ENCODE measurements around the gene DGLUCY.

Gene DGLUCY

DNA sequence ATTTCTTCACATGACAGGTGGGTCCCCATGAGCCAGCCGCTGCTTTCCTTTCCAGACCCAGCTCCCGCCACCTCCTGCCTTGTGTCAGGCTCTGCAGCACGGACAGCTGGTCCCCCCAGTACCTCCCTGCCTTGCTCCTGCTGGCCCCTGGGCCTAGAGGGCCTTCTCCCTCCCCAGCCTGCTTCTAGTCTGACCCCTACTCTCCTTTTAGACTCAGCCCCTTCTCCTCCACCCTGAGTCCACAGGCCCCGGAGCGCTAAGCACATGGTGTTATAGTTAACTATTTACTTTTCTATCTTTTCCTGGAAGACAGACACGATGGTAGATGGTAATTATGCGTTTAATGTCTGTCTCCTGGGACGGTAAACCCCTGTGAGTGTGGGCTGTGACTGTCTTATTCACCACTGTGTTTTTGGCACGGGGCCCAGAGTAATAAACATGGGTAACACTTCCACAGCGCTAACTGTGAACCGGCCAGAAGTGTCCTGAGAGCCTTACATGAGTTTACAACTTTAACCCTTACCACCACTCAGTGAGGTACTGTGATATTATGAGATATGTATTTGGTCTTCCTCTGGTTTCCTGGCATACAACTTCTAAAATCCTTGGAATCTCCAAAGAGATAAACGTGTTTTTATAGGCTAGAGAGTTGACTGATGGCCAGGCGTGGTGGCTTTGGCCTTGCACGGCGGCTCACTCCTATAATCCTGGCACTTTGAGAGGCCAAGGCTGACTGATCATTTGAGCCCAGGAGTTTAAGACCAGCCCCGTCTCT, 41.2 kb downstream of the DGLUCY start (continued):
- TF ChIP-seq ZNF791 (tag by site-specific recombination; IDR thresholded peaks at IDR 0.05) (no peak), HOXC10 (CRISPR knock-in tag; IDR thresholded peaks at IDR 0.05) (no peak), REPIN1 (tag by site-specific recombination; IDR thresholded peaks at IDR 0.05; ENCODE audit: low read depth) (no peak), ZNF404 (tag by site-specific recombination; IDR thresholded peaks at IDR 0.05) (0 out of 2 replicates have a peak, but pooled peaks have one; percentile 11), ZNF629 (tag by site-specific recombination; IDR thresholded peaks at IDR 0.05) (peak; percentile 77), KLF1 (tag by site-specific recombination; IDR thresholded peaks at IDR 0.05) (peak; percentile 36), ZNF311 (tag by site-specific recombination; IDR thresholded peaks at IDR 0.05; ENCODE audit: borderline replicate concordance) (no peak), ZBTB20 (tag by site-specific recombination; IDR thresholded peaks at IDR 0.05) (0 out of 2 replicates have a peak, but pooled peaks have one; percentile 23), ZFP69B (tag by site-specific recombination; IDR thresholded peaks at IDR 0.05) (peak; percentile 72), ZNF660 (tag by site-specific recombination; IDR thresholded peaks at IDR 0.05) (peak; percentile 95), ZNF768 (tag by site-specific recombination; IDR thresholded peaks at IDR 0.05) (no peak), ZNF701 (tag by site-specific recombination; IDR thresholded peaks at IDR 0.05) (no peak; the same call in 1 of the 2 replicates), ZNF776 (tag by site-specific recombination; IDR thresholded peaks at IDR 0.05; ENCODE audit: borderline replicate concordance) (no peak), ZNF239 (tag by site-specific recombination; IDR thresholded peaks at IDR 0.05) (no peak), ZNF394 (tag by site-specific recombination; IDR thresholded peaks at IDR 0.05; ENCODE audit: borderline replicate concordance) (peak; percentile 49; the same call in 1 of the 2 replicates), ZNF423 (tag by site-specific recombination; IDR thresholded peaks at IDR 0.05) (peak; percentile 96), ZBTB21 (tag by site-specific recombination; IDR thresholded peaks at IDR 0.05) (0 out of 2 replicates have a peak, but pooled peaks have one; percentile 27), KLF7 (tag by site-specific recombination; IDR thresholded peaks at IDR 0.05; ENCODE audit: borderline replicate concordance) (no peak), ZNF555 (tag by site-specific recombination; conservative IDR thresholded peaks at IDR 0.05) (no peak), ZNF416 (tag by site-specific recombination; IDR thresholded peaks at IDR 0.05) (no peak), ZNF530 (tag by site-specific recombination; IDR thresholded peaks at IDR 0.05; ENCODE audit: low read depth) (no peak), ZNF211 (tag by site-specific recombination; IDR thresholded peaks at IDR 0.05; ENCODE audit: low read depth) (no peak)
- TF ChIP-seq, protein P1, sequence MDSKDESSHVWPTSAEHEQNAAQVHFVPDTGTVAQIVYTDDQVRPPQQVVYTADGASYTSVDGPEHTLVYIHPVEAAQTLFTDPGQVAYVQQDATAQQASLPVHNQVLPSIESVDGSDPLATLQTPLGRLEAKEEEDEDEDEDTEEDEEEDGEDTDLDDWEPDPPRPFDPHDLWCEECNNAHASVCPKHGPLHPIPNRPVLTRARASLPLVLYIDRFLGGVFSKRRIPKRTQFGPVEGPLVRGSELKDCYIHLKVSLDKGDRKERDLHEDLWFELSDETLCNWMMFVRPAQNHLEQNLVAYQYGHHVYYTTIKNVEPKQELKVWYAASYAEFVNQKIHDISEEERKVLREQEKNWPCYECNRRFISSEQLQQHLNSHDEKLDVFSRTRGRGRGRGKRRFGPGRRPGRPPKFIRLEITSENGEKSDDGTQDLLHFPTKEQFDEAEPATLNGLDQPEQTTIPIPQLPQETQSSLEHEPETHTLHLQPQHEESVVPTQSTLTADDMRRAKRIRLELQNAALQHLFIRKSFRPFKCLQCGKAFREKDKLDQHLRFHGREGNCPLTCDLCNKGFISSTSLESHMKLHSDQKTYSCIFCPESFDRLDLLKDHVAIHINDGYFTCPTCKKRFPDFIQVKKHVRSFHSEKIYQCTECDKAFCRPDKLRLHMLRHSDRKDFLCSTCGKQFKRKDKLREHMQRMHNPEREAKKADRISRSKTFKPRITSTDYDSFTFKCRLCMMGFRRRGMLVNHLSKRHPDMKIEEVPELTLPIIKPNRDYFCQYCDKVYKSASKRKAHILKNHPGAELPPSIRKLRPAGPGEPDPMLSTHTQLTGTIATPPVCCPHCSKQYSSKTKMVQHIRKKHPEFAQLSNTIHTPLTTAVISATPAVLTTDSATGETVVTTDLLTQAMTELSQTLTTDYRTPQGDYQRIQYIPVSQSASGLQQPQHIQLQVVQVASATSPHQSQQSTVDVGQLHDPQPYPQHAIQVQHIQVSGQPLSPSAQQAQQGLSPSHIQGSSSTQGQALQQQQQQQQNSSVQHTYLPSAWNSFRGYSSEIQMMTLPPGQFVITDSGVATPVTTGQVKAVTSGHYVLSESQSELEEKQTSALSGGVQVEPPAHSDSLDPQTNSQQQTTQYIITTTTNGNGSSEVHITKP (tag by site-specific recombination; IDR thresholded peaks at IDR 0.05): peak; percentile 98
- TF ChIP-seq, protein P2, sequence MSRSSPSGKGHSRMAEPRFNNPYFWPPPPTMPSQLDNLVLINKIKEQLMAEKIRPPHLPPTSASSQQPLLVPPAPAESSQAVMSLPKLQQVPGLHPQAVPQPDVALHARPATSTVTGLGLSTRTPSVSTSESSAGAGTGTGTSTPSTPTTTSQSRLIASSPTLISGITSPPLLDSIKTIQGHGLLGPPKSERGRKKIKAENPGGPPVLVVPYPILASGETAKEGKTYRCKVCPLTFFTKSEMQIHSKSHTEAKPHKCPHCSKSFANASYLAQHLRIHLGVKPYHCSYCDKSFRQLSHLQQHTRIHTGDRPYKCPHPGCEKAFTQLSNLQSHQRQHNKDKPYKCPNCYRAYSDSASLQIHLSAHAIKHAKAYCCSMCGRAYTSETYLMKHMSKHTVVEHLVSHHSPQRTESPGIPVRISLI (tag by site-specific recombination; IDR thresholded peaks at IDR 0.05): no peak
- TF ChIP-seq, protein P3, sequence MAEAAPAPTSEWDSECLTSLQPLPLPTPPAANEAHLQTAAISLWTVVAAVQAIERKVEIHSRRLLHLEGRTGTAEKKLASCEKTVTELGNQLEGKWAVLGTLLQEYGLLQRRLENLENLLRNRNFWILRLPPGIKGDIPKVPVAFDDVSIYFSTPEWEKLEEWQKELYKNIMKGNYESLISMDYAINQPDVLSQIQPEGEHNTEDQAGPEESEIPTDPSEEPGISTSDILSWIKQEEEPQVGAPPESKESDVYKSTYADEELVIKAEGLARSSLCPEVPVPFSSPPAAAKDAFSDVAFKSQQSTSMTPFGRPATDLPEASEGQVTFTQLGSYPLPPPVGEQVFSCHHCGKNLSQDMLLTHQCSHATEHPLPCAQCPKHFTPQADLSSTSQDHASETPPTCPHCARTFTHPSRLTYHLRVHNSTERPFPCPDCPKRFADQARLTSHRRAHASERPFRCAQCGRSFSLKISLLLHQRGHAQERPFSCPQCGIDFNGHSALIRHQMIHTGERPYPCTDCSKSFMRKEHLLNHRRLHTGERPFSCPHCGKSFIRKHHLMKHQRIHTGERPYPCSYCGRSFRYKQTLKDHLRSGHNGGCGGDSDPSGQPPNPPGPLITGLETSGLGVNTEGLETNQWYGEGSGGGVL (tag by site-specific recombination; IDR thresholded peaks at IDR 0.05): peak; percentile 64
- TF ChIP-seq, protein P4, sequence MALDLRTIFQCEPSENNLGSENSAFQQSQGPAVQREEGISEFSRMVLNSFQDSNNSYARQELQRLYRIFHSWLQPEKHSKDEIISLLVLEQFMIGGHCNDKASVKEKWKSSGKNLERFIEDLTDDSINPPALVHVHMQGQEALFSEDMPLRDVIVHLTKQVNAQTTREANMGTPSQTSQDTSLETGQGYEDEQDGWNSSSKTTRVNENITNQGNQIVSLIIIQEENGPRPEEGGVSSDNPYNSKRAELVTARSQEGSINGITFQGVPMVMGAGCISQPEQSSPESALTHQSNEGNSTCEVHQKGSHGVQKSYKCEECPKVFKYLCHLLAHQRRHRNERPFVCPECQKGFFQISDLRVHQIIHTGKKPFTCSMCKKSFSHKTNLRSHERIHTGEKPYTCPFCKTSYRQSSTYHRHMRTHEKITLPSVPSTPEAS (tag by site-specific recombination; IDR thresholded peaks at IDR 0.05): no peak
- TF ChIP-seq, protein P5, sequence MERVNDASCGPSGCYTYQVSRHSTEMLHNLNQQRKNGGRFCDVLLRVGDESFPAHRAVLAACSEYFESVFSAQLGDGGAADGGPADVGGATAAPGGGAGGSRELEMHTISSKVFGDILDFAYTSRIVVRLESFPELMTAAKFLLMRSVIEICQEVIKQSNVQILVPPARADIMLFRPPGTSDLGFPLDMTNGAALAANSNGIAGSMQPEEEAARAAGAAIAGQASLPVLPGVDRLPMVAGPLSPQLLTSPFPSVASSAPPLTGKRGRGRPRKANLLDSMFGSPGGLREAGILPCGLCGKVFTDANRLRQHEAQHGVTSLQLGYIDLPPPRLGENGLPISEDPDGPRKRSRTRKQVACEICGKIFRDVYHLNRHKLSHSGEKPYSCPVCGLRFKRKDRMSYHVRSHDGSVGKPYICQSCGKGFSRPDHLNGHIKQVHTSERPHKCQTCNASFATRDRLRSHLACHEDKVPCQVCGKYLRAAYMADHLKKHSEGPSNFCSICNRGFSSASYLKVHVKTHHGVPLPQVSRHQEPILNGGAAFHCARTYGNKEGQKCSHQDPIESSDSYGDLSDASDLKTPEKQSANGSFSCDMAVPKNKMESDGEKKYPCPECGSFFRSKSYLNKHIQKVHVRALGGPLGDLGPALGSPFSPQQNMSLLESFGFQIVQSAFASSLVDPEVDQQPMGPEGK (tag by site-specific recombination; IDR thresholded peaks at IDR 0.05): peak; percentile 81
- TF ChIP-seq, protein P6, sequence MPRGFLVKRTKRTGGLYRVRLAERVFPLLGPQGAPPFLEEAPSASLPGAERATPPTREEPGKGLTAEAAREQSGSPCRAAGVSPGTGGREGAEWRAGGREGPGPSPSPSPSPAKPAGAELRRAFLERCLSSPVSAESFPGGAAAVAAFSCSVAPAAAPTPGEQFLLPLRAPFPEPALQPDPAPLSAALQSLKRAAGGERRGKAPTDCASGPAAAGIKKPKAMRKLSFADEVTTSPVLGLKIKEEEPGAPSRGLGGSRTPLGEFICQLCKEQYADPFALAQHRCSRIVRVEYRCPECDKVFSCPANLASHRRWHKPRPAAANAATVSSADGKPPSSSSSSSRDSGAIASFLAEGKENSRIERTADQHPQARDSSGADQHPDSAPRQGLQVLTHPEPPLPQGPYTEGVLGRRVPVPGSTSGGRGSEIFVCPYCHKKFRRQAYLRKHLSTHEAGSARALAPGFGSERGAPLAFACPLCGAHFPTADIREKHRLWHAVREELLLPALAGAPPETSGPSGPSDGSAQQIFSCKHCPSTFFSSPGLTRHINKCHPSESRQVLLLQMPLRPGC (tag by site-specific recombination; IDR thresholded peaks at IDR 0.05): 0 out of 2 replicates have a peak, but pooled peaks have one; percentile 47
